ENCODE data around the gene AFF1.
A peak's percentile ranks its signal among the peaks of the same experiment; 100 is the strongest.

AFF1 gene

GRCh38 chr4:87179751-87180150, 244.9 kb downstream of the AFF1 start:
- no peak for DNase-seq

GRCh38 chr4:87180767-87181166, 246.0 kb downstream of the AFF1 start:
- DNase-seq, result no peak

DNA sequence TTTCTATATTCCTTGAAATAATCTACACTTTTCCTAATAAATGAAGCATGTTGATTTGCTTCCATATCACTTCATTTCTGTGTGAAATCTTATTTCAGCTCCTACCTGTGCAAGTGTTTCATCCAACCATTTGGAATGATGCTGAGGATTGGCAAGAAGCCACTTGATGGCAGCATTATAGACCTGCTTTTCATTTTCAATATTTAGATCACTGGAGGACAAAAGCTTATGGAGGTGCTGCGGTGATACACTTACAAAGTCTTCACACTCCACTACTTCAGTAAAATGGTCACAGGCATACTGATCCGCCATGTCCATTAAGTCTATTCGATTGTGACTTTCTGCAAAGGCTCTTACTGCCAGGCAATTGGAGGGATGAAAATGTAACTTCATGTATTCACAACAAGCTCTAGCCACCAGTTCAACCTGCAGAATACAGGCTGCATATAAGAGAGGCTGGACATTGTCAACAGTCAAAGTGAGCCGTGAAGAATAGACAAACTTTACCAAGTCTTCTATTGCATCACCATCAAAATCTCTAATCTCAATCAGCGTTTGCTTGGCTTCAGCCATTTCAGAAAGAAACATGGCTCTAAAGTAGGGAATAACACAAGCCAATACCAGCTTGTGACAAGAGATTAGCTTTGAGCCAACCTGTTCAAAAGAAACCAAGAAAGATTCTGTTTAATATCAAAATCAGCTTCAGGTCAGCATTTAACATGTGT, 250.5 kb downstream of the AFF1 start:
- no peak for DNase-seq

GRCh38 chr4:87188048-87188447, 253.2 kb downstream of the AFF1 start:
- DNase-seq, result peak; percentile 28

DNA sequence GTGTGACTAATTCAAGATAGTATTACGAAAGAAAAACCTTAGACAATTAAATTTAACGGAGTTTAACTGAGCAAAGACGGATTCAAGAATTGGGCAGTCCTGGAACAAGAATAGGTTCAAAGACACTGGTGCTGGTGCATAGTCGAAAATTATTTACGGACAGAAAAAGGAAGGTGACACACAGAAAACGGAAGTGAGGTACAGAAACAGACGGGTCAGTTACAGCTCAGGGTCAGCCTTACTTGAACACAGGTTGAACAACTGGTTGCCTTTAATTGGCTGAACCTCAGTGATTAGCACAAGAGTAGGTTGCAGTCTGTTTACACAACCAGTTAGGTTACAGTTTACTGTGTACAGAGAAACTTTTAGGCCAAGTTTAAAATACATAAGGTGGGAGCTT, 254.1 kb downstream of the AFF1 start:
- no peak for DNase-seq

All from NCI-H510A treated with DMSO at 0.1 percent for 48 hours (cell line).